Measurements from ENCODE around the gene PIGC.

Gene PIGC

GRCh38 chr1:172420385-172420784, 23.5 kb downstream of the PIGC start, which contains the start of gene C1orf105:
TSS of gene C1orf105 (plus strand) at chr1:172420685. CDS start at chr1:172420886, 201 bp downstream.
- Histone ChIP-seq H3K27ac (no peak within 1 kb of the TSS), H4K20me1 (0 out of 2 replicates have a peak, but pooled peaks cover 4% of the 10 kb centered on the region), H3K4me1 (no peaks in the 10 kb centered on the region), H3K9me3 (no peaks in the 10 kb centered on the region), H3K4me2 (no peak within 1 kb of the TSS), H3K4me3 (no peak within 1 kb of the TSS), H3K9ac (no peak within 1 kb of the TSS), H3K36me3 (no peaks in the 10 kb centered on the region), H3K27me3 (no peaks in the 10 kb centered on the region)
- TF ChIP-seq Cebpa-rat (IDR thresholded peaks at IDR 0.05): no peak

- H3K9me3 ChIP-seq: no peaks in the 10 kb centered on the region
- no peaks in the 10 kb centered on the region for H4K20me1 ChIP-seq
- no peaks in the 10 kb centered on the region for H3K36me3 ChIP-seq
- H3K4me2 ChIP-seq: no peak overlapping the region
- no peak overlapping the region for H3K27ac ChIP-seq
- H3K27me3 ChIP-seq: no peaks in the 10 kb centered on the region
- TF ChIP-seq Cebpa-rat (IDR thresholded peaks at IDR 0.05): no peak
- H3K4me1 ChIP-seq: no peaks in the 10 kb centered on the region
- H3K4me3 ChIP-seq: no peak overlapping the region
- no peak overlapping the region for H3K9ac ChIP-seq
Observed at GRCh38 chr1:172417557-172417956, 26.3 kb downstream of the PIGC start.

GRCh38 chr1:172416496-172417035, 27.3 kb downstream of the PIGC start:
- H3K4me3 ChIP-seq: no peak overlapping the region
- H3K27me3 ChIP-seq: no peaks in the 10 kb centered on the region
- no peak overlapping the region for H3K9ac ChIP-seq
- no peaks in the 10 kb centered on the region for H3K9me3 ChIP-seq
- H3K4me1 ChIP-seq: no peaks in the 10 kb centered on the region
- no peak for TF ChIP-seq Cebpa-rat (IDR thresholded peaks at IDR 0.05)
- no peaks in the 10 kb centered on the region for H4K20me1 ChIP-seq
- no peak overlapping the region for H3K4me2 ChIP-seq
- no peak overlapping the region for H3K27ac ChIP-seq
- no peaks in the 10 kb centered on the region for H3K36me3 ChIP-seq

GRCh38 chr1:172414331-172414730, 29.5 kb downstream of the PIGC start:
- Histone ChIP-seq H4K20me1 (no peaks in the 10 kb centered on the region), H3K9ac (no peak overlapping the region), H3K4me2 (no peak overlapping the region), H3K27ac (no peak overlapping the region), H3K4me1 (no peaks in the 10 kb centered on the region), H3K9me3 (no peaks in the 10 kb centered on the region), H3K4me3 (no peak overlapping the region), H3K36me3 (no peaks in the 10 kb centered on the region), H3K27me3 (no peaks in the 10 kb centered on the region)
- TF ChIP-seq Cebpa-rat (IDR thresholded peaks at IDR 0.05): no peak

- Histone ChIP-seq H3K9ac (no peak overlapping the region), H3K4me3 (no peak overlapping the region), H3K4me2 (no peak overlapping the region), H3K9me3 (no peaks in the 10 kb centered on the region), H3K27ac (no peak overlapping the region), H3K27me3 (no peaks in the 10 kb centered on the region), H4K20me1 (no peaks in the 10 kb centered on the region), H3K36me3 (no peaks in the 10 kb centered on the region), H3K4me1 (no peaks in the 10 kb centered on the region)
- TF ChIP-seq Cebpa-rat (IDR thresholded peaks at IDR 0.05): no peak
Observed at GRCh38 chr1:172411791-172412338, 32.0 kb downstream of the PIGC start.

- TF ChIP-seq Cebpa-rat (IDR thresholded peaks at IDR 0.05): no peak
- H3K9me3 ChIP-seq: no peaks in the 10 kb centered on the region
- H4K20me1 ChIP-seq: no peaks in the 10 kb centered on the region
- H3K4me2 ChIP-seq: no peak overlapping the region
- H3K4me3 ChIP-seq: no peak overlapping the region
- no peaks in the 10 kb centered on the region for H3K27me3 ChIP-seq
- no peaks in the 10 kb centered on the region for H3K4me1 ChIP-seq
- H3K36me3 ChIP-seq: no peaks in the 10 kb centered on the region
- no peak overlapping the region for H3K9ac ChIP-seq
- no peak overlapping the region for H3K27ac ChIP-seq
Observed at GRCh38 chr1:172410027-172410426, 33.8 kb downstream of the PIGC start.

GRCh38 chr1:172408958-172409357, 34.9 kb downstream of the PIGC start:
- Histone ChIP-seq H3K4me2 (no peak overlapping the region), H3K4me3 (no peak overlapping the region), H3K9me3 (no peaks in the 10 kb centered on the region), H4K20me1 (no peaks in the 10 kb centered on the region), H3K27me3 (no peaks in the 10 kb centered on the region), H3K9ac (no peak overlapping the region), H3K27ac (no peak overlapping the region), H3K36me3 (no peaks in the 10 kb centered on the region), H3K4me1 (no peaks in the 10 kb centered on the region)
- no peak for TF ChIP-seq Cebpa-rat (IDR thresholded peaks at IDR 0.05)

- Histone ChIP-seq H3K4me1 (no peaks in the 10 kb centered on the region), H3K4me3 (no peak overlapping the region), H3K27ac (no peak overlapping the region), H3K9ac (no peak overlapping the region), H3K27me3 (no peaks in the 10 kb centered on the region), H3K4me2 (no peak overlapping the region), H4K20me1 (no peaks in the 10 kb centered on the region), H3K36me3 (no peaks in the 10 kb centered on the region), H3K9me3 (no peaks in the 10 kb centered on the region)
- no peak for TF ChIP-seq Cebpa-rat (IDR thresholded peaks at IDR 0.05)
Observed at GRCh38 chr1:172406968-172407367, 36.9 kb downstream of the PIGC start.

- no peak overlapping the region for H3K9ac ChIP-seq
- no peak overlapping the region for H3K27ac ChIP-seq
- no peak overlapping the region for H3K4me2 ChIP-seq
- H3K9me3 ChIP-seq: no peaks in the 10 kb centered on the region
- no peak for TF ChIP-seq Cebpa-rat (IDR thresholded peaks at IDR 0.05)
- no peaks in the 10 kb centered on the region for H3K4me1 ChIP-seq
- H3K27me3 ChIP-seq: no peaks in the 10 kb centered on the region
- no peak overlapping the region for H3K4me3 ChIP-seq
- H4K20me1 ChIP-seq: no peaks in the 10 kb centered on the region
- no peaks in the 10 kb centered on the region for H3K36me3 ChIP-seq
Observed at GRCh38 chr1:172405912-172406311, 38.0 kb downstream of the PIGC start.

GRCh38 chr1:172404121-172404520, 39.7 kb downstream of the PIGC start:
- Histone ChIP-seq H3K4me2 (no peak overlapping the region), H3K36me3 (no peaks in the 10 kb centered on the region), H3K4me1 (peaks cover 11% of the 10 kb centered on the region), H3K9ac (no peak overlapping the region), H3K27me3 (no peaks in the 10 kb centered on the region), H4K20me1 (no peaks in the 10 kb centered on the region), H3K27ac (no peak overlapping the region), H3K9me3 (no peaks in the 10 kb centered on the region), H3K4me3 (no peak overlapping the region)
- no peak for TF ChIP-seq Cebpa-rat (IDR thresholded peaks at IDR 0.05)
